Muscle layer of duodenum (tissue), 2 donors: Measurements from ENCODE around the gene RAB17.
"Not testable (repeated sequence)": the region's sequence is repeated elsewhere in the genome, so short reads cannot be mapped to it uniquely, and the experiment has no call there.

Experiments used
- H3K27ac ChIP-seq: one replicate; pipeline ENCODE4 v1.7.0; 2013; ENCODE audit warnings: mild to moderate bottlenecking, low read length
- H3K27me3 ChIP-seq: one replicate; pipeline ENCODE4 v1.7.0; 2013; ENCODE audit warnings: low read depth, mild to moderate bottlenecking, control low read depth, low read length
- H3K36me3 ChIP-seq, 2 donors: one replicate each; pipeline ENCODE4 v1.7.0; 2013; ENCODE audit warnings: low read length in 2 of 2, control low read depth in 1 of 2, mild to moderate bottlenecking in 1 of 2; ENCODE audit not compliant: insufficient read depth in 2 of 2, control insufficient read depth in 1 of 2
- H3K4me1 ChIP-seq, 2 donors: one replicate each; pipeline ENCODE4 v1.7.0; 2013; ENCODE audit warnings: low read length in 2 of 2, mild to moderate bottlenecking in 2 of 2, control low read depth in 1 of 2, moderate library complexity in 1 of 2; ENCODE audit not compliant: insufficient read depth in 2 of 2, control insufficient read depth in 1 of 2
- H3K4me3 ChIP-seq, 2 donors: one replicate each; pipeline ENCODE4 v1.7.0; 2013; ENCODE audit warnings: low read length in 2 of 2, low read depth in 1 of 2, mild to moderate bottlenecking in 1 of 2
- H3K9me3 ChIP-seq, 2 donors: one replicate each; pipeline ENCODE4 v1.7.0; 2013; ENCODE audit warnings: low read length in 2 of 2, control low read depth in 1 of 2, mild to moderate bottlenecking in 1 of 2; ENCODE audit not compliant: control insufficient read depth in 1 of 2
- donor health status: healthy.

RAB17 gene

DNA sequence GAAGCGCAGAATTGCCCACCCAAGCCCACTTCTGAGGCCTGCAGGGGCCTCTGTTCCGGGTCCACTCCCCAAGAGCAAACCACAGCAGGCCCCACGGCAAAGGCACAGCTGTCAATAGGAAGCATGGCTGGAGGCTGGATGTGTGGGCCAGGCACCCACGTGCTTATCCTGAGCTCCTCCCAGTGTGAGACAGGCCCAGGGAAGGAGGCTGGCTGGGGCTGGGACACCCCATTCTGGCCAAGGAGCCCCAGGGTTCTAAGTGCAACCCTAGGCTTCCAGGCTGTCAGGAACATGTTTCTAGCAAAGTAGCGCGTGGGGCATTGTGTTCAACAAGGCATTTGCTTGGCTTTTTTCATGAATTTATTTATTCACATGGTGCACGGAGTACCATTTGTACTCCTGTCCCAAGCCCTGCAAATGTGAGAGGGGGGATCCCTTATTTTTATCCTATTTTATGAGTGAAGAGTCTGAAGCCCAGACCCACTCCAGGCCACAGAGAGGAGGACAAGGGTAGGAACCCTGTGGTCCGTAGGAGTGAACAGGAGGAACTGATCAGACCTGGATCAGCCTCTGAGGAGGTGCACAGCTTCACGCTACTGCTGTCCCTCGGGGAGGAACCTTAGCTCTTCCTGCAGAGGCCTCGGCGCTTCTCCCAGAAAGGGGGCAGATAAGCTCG, 6.1 kb upstream of the RAB17 start:
- Histone ChIP-seq H3K4me1 (peaks cover 0 to 12% of the 10 kb centered on the region in 2 donors), H3K27ac (no peak overlapping the region), H3K9me3 (no peaks in the 10 kb centered on the region), H3K4me3 (no peak overlapping the region), H3K27me3 (no peaks in the 10 kb centered on the region), H3K36me3 (no peaks in the 10 kb centered on the region)

GRCh38 chr2:237595829-237596519, 5.4 kb upstream of the RAB17 start:
- not testable (repeated sequence) for H3K4me3 ChIP-seq, H3K27ac ChIP-seq, H3K9me3 ChIP-seq, H3K27me3 ChIP-seq, H3K36me3 ChIP-seq
- peaks cover 0 to 12% of the 10 kb centered on the region in 2 donors for H3K4me1 ChIP-seq

GRCh38 chr2:237594514-237594871, 4.0 kb upstream of the RAB17 start:
- Histone ChIP-seq H3K36me3 (no peaks in the 10 kb centered on the region), H3K27me3 (no peaks in the 10 kb centered on the region), H3K4me1 (peaks cover 6 to 12% of the 10 kb centered on the region in 2 donors), H3K4me3 (no peak overlapping the region), H3K27ac (peak overlapping the region; percentile 45), H3K9me3 (no peaks in the 10 kb centered on the region)

DNA sequence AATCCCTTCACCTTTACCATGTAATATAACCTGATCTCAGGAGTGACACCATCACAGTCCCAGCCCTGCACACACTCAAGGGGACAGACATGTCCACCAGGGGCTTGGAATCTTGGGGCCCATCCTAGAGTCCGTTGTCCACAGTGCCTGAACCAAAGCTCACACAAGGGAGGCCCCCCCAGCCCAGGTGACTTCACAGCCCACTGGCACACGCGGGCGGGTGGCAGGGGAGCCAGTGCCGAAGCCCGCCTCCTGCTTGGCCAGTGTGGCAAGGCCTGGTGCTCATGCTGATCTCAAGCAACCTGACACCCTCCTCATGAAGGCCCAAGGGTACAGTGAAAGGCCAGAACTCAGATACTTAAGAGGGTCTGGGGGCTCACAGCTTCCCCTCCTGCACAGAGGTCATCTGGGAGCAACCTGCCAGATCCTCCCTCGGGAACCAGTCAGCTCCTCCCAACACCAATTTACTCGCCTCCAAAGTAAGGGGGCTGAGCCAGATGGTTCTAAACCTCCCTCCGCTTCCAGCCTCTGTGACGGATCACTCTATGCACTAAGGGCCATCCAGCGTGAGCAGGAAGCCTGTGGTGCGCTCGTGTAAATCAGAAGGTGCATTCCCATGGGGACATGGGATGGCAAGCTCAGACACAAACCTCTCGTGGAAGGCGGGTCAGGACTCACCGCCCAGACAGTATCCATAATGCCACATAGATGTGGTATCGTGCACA, 3.2 kb upstream of the RAB17 start:
- H3K27ac ChIP-seq = no peak overlapping the region
- H3K4me3 ChIP-seq = no peak overlapping the region
- H3K9me3 ChIP-seq = no peaks in the 10 kb centered on the region
- no peaks in the 10 kb centered on the region for H3K27me3 ChIP-seq
- peaks cover 6 to 12% of the 10 kb centered on the region in 2 donors for H3K4me1 ChIP-seq
- H3K36me3 ChIP-seq = no peaks in the 10 kb centered on the region

DNA sequence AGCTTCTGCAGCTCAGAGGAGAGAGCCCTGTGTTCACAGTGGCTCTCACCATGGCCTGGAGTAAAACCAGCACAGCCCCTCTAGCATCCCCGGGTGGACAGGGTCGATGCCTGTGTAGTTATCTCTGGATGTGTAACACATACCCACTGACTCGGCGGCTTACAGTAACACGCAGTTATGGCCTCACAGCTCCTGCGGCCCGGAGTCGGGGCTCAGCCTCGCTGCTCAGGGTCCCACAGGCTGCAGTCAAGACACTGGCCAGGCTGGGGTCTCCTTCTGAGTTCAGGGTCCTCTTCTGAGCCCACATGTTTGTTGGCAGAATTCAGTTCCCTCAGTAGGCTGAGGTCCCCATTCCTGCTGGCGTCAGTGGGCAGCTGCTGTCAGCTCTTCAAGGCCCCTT, 2.5 kb upstream of the RAB17 start:
- Histone ChIP-seq H3K9me3 (no peaks in the 10 kb centered on the region), H3K4me3 (no peak overlapping the region), H3K4me1 (peaks cover 6 to 12% of the 10 kb centered on the region in 2 donors), H3K27ac (no peak overlapping the region), H3K27me3 (no peaks in the 10 kb centered on the region), H3K36me3 (no peaks in the 10 kb centered on the region)

DNA sequence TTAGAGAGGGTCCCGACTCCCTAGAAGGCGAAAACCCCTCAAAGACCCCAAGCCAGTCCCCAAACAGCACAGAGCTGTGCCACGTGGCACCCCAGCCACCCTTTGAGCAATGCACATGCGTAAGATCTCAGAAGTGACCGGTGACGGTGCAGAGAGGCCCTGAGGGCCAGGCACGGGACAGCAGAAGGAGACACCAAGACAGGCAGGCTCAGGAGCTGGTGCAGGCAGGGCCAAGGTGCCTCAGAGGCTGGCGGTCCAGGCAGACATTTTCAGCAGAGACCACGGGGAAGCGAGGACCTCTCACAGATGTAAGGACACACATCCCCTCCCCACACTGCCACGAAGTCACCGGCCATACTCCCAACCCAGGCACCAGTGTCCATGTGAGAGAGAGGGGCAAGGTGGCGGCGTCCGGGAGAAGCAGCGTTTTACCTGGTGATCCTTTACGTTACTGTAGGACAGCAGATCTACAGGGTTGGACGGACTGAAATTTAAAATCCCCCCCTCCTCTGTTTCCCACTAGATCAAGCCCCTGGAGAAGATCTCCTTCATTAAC, 2.0 kb upstream of the RAB17 start:
- Histone ChIP-seq H3K4me3 (no peak overlapping the region), H3K4me1 (peaks cover 6 to 12% of the 10 kb centered on the region in 2 donors), H3K27me3 (no peaks in the 10 kb centered on the region), H3K9me3 (no peaks in the 10 kb centered on the region), H3K27ac (no peak overlapping the region), H3K36me3 (no peaks in the 10 kb centered on the region)

GRCh38 chr2:237591141-237591881, 777 bp upstream of the RAB17 start:
- no peaks in the 10 kb centered on the region for H3K9me3 ChIP-seq
- peak overlapping the region in 1 of 2 donors; percentile 42 for H3K4me3 ChIP-seq
- H3K27ac ChIP-seq = peak overlapping the region; percentile 24
- H3K36me3 ChIP-seq = no peaks in the 10 kb centered on the region
- no peaks in the 10 kb centered on the region for H3K27me3 ChIP-seq
- H3K4me1 ChIP-seq = peaks cover 6 to 12% of the 10 kb centered on the region in 2 donors

DNA sequence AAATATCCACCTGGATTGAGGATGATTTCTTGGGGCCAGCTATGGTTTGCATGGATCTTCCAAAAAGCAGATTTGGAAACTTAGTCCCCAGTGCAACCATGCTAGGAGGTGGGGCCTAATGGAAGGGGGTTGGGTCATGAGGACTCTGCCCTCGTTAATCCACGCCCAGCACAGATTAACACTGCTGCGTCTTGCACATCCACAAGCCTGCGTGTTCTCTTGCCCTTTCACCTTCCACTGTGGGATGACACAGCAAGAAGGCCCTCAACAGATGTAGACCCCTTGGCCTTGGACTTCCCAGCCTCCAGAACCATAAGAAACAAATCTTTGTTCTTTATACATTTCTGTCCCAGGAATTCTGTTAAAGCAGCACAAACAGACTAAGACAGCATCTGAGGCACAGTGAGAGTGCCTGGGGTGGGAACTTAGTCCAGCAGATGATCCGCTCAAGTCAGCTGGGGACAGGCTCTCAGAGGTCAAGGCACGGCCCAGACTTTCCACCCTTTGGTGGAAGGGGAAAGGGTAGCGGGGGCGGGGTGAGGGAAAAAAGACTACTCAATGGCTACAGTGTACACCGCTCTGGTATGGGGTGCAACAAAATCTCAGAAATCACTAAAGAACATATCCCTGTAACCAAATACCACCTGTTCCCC, 2.4 kb downstream of the RAB17 start:
- no peaks in the 10 kb centered on the region for H3K27me3 ChIP-seq
- H3K36me3 ChIP-seq = no peaks in the 10 kb centered on the region
- H3K27ac ChIP-seq = no peak overlapping the region
- peaks cover 6 to 9% of the 10 kb centered on the region in 2 donors for H3K4me1 ChIP-seq
- H3K4me3 ChIP-seq = no peak overlapping the region
- H3K9me3 ChIP-seq = no peaks in the 10 kb centered on the region

GRCh38 chr2:237585590-237586221, 4.8 kb downstream of the RAB17 start:
- H3K27ac ChIP-seq = no peak overlapping the region
- H3K27me3 ChIP-seq = no peaks in the 10 kb centered on the region
- no peaks in the 10 kb centered on the region for H3K36me3 ChIP-seq
- H3K4me1 ChIP-seq = peaks cover 10 to 15% of the 10 kb centered on the region in 2 donors
- no peak overlapping the region for H3K4me3 ChIP-seq
- no peaks in the 10 kb centered on the region for H3K9me3 ChIP-seq
